MM.1S (cell line): ENCODE results near the gene CXXC5.

Experiments
- CTCF ChIP-seq: fragments of 300-600 bp; sonication (generic); IDR thresholded peaks from 2 replicates; pipeline ENCODE4 v1.5.1; 2016; ENCODE audit warnings: antibody characterized with exemption, low read length, mixed read lengths
- EZH2 ChIP-seq: fragments of 300-600 bp; sonication (generic); optimal IDR thresholded peaks from 2 replicates; pipeline ENCODE3; 2017; ENCODE audit warnings: low read depth, mild to moderate bottlenecking, antibody characterized with exemption, low read length, mixed read lengths
- EZH2phosphoT487 ChIP-seq: fragments of 300-600 bp; sonication (generic); IDR thresholded peaks from 2 replicates; pipeline ENCODE4 v1.6.1; 2018; ENCODE audit warnings: antibody characterized with exemption, low read length

GRCh38 chr5:139700711-139701055 is 52.5 kb downstream of the CXXC5 start:
- no peak for TF ChIP-seq CTCF
- no peak for TF ChIP-seq EZH2phosphoT487
- TF ChIP-seq EZH2 = no peak
